Mesenchymal stem cell (in vitro differentiated cells and primary cell): ENCODE results near the gene FGD6.
A peak's percentile ranks its signal among the peaks of the same experiment; 100 is the strongest.

Source experiments
- DNase-seq: peaks from one replicate; pipeline ENCODE4 v3.0.0-alpha.2; 2013
- H2AFZ ChIP-seq: one replicate; pipeline ENCODE4 v1.6.1; 2013; ENCODE audit warnings: low read depth, mild to moderate bottlenecking, control low read depth, inconsistent platforms, low read length, moderate library complexity
- H2AK5ac ChIP-seq: 2 replicates; pipeline ENCODE4 v1.6.1; 2013; ENCODE audit warnings: low read length, moderate library complexity, mild to moderate bottlenecking, inconsistent platforms; ENCODE audit not compliant: severe bottlenecking
- H2BK120ac ChIP-seq: one replicate; pipeline ENCODE4 v1.6.1; 2013; ENCODE audit warnings: low read depth, mild to moderate bottlenecking, inconsistent platforms, low read length, moderate library complexity
- H2BK12ac ChIP-seq, 2 experiments: one replicate each; pipeline ENCODE4 v1.6.1; 2013; ENCODE audit warnings: inconsistent platforms in 2 of 2, low read length in 2 of 2, mild to moderate bottlenecking in 2 of 2, moderate library complexity in 2 of 2, control low read depth in 1 of 2
- H2BK15ac ChIP-seq: one replicate; pipeline ENCODE4 v1.6.1; 2013; ENCODE audit warnings: mild to moderate bottlenecking, low read depth, inconsistent platforms; ENCODE audit not compliant: poor library complexity, severe bottlenecking
- H2BK5ac ChIP-seq: 2 replicates; pipeline ENCODE4 v1.6.1; 2013; ENCODE audit warnings: low read depth, mild to moderate bottlenecking, low read length, control low read depth, inconsistent platforms; ENCODE audit not compliant: poor library complexity, severe bottlenecking
- H3K14ac ChIP-seq, 2 experiments: one replicate each; pipeline ENCODE4 v1.6.1; 2013; ENCODE audit warnings: inconsistent platforms in 2 of 2, low read length in 2 of 2, control low read depth in 1 of 2, mild to moderate bottlenecking in 1 of 2, moderate library complexity in 1 of 2
- H3K18ac ChIP-seq, 2 experiments: one replicate each; pipeline ENCODE4 v1.6.1; 2013; ENCODE audit warnings: inconsistent platforms in 2 of 2, low read length in 2 of 2, control low read depth in 1 of 2, low read depth in 1 of 2, mild to moderate bottlenecking in 1 of 2
- H3K23ac ChIP-seq, 2 experiments: one replicate each; pipeline ENCODE4 v1.6.1; 2013; ENCODE audit warnings: inconsistent platforms in 2 of 2, low read length in 2 of 2, mild to moderate bottlenecking in 2 of 2, moderate library complexity in 2 of 2, control low read depth in 1 of 2
- H3K27ac ChIP-seq: 2 replicates; pipeline ENCODE4 v1.5.1; 2013; ENCODE audit warnings: mild to moderate bottlenecking, moderate library complexity, low read length, control low read depth, inconsistent platforms; ENCODE audit not compliant: poor library complexity, severe bottlenecking
- H3K27me3 ChIP-seq, 2 experiments: 2 replicates each; pipeline versions ENCODE4 v1.6.1 to v1.7.0; 2013; ENCODE audit warnings: low read length in 2 of 2, mild to moderate bottlenecking in 2 of 2, moderate library complexity in 2 of 2, control low read depth in 1 of 2, inconsistent platforms in 1 of 2; ENCODE audit not compliant: control insufficient read depth in 1 of 2, insufficient read depth in 1 of 2
- H3K36me3 ChIP-seq, 2 experiments: 2 replicates each; pipeline versions ENCODE4 v1.6.1 to v1.7.0; 2013; ENCODE audit warnings: low read length in 2 of 2, control low read depth in 1 of 2, inconsistent platforms in 1 of 2, low read depth in 1 of 2, mild to moderate bottlenecking in 1 of 2; ENCODE audit not compliant: insufficient read depth in 2 of 2, control insufficient read depth in 1 of 2
- H3K4ac ChIP-seq, 2 experiments: one replicate each; pipeline ENCODE4 v1.6.1; 2013; ENCODE audit warnings: inconsistent platforms in 2 of 2, low read length in 2 of 2, mild to moderate bottlenecking in 2 of 2, moderate library complexity in 2 of 2, control low read depth in 1 of 2, low read depth in 1 of 2
- H3K4me1 ChIP-seq: 2 replicates; pipeline ENCODE4 v1.6.1; 2013; ENCODE audit warnings: low read depth, low read length, control low read depth; ENCODE audit not compliant: control insufficient read depth, insufficient read depth
- H3K4me2 ChIP-seq: 2 replicates; pipeline ENCODE4 v1.6.1; 2013; ENCODE audit warnings: low read length, mild to moderate bottlenecking, inconsistent platforms; ENCODE audit not compliant: poor library complexity, severe bottlenecking
- H3K4me3 ChIP-seq, 2 experiments: 2 replicates each; pipeline versions ENCODE4 v1.5.1 to v1.7.0; 2013; ENCODE audit warnings: low read length in 2 of 2, mild to moderate bottlenecking in 2 of 2, control low read depth in 1 of 2, low read depth in 1 of 2; ENCODE audit not compliant: insufficient read depth in 1 of 2
- H3K79me1 ChIP-seq: replicated peaks from 2 replicates; pipeline ENCODE4 v1.6.1; 2013; ENCODE audit warnings: mild to moderate bottlenecking, control low read depth, low read length, inconsistent platforms; ENCODE audit not compliant: poor library complexity, severe bottlenecking
- H3K9ac ChIP-seq: 2 replicates; pipeline ENCODE4 v1.7.0; 2013; ENCODE audit warnings: mild to moderate bottlenecking, low read length, moderate library complexity
- H3K9me3 ChIP-seq: 2 replicates; pipeline ENCODE4 v1.7.0; 2013; ENCODE audit warnings: mild to moderate bottlenecking, low read length; ENCODE audit not compliant: control insufficient read depth
- H4K8ac ChIP-seq: one replicate; pipeline ENCODE4 v1.6.1; 2013; ENCODE audit warnings: inconsistent platforms, mild to moderate bottlenecking, low read length, moderate library complexity
- H4K91ac ChIP-seq: one replicate; pipeline ENCODE4 v1.6.1; 2013; ENCODE audit warnings: mild to moderate bottlenecking, low read length, inconsistent platforms
- WGBS: methylation state at CpG from one replicate; pipeline ENCODE4 v1.1.7; 2013; ENCODE audit warnings: mixed read lengths; 5-methylcytosine and 5-hydroxymethylcytosine counted together

The FGD6 gene

DNA sequence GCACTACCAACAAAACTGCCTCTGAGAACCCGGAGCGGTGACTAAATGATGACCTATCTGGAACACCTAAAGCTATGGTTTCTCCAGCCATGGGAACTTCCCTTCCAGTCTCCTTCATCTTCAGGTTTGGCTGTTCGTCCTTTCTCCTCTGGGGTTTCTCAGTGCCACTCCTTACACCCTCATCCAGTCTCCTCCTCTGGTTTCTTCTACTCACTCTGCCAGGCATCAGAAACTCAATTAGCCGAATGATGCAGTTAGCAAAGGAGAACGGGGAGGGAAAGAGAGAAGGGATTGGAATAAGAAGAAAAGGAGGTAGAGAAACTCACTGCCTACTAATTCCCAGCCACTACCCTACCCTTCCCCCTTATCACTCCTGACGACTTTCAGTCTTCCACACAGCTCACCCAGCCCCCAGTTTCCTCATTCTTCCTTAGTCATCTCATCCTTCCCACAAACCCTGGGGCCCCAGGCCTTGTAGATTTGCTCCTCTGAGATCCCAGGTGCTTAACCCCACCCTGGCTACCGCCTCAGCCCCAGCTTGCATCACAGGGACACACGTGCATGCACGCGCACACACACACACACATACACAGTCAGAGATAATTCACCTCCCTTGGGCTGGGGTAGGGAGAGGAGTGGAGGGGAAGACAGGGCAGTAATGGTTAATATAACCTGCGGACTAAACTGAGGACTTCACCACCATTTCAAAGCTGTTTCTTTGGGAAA lies 13.0 kb downstream of the FGD6 start:
- H3K4ac ChIP-seq, result peak overlapping the region; percentile 42 to 77
- H3K4me1 ChIP-seq, result peaks cover 18% of the 10 kb centered on the region
- H3K14ac ChIP-seq, result no peak overlapping the region
- peak overlapping the region; percentile 80 for H2BK5ac ChIP-seq
- peak overlapping the region; percentile 81 for H4K91ac ChIP-seq
- H2AFZ ChIP-seq, result no peak overlapping the region
- H3K79me1 ChIP-seq, result peaks cover 3% of the 10 kb centered on the region
- H2BK15ac ChIP-seq, result peak overlapping the region; percentile 55
- H3K23ac ChIP-seq, result no peak overlapping the region
- no peaks in the 10 kb centered on the region for H3K27me3 ChIP-seq
- H2BK12ac ChIP-seq, result peak overlapping the region; percentile 79 to 89
- H3K27ac ChIP-seq, result peak overlapping the region; percentile 93
- H3K4me3 ChIP-seq, result peak overlapping the region in 1 of 2 experiments; percentile 39
- no peaks in the 10 kb centered on the region for H3K36me3 ChIP-seq
- H3K4me2 ChIP-seq, result no peak overlapping the region
- peak overlapping the region; percentile 82 for H4K8ac ChIP-seq
- H2BK120ac ChIP-seq, result peak overlapping the region; percentile 29
- no peaks in the 10 kb centered on the region for H3K9me3 ChIP-seq
- peak; percentile 92 for DNase-seq
- 56% methylated on average over 4 of the region's 11 CpGs for WGBS
- H3K9ac ChIP-seq, result peak overlapping the region; percentile 82
- H2AK5ac ChIP-seq, result peak overlapping the region; percentile 85
- peak overlapping the region; percentile 90 to 91 for H3K18ac ChIP-seq

DNA sequence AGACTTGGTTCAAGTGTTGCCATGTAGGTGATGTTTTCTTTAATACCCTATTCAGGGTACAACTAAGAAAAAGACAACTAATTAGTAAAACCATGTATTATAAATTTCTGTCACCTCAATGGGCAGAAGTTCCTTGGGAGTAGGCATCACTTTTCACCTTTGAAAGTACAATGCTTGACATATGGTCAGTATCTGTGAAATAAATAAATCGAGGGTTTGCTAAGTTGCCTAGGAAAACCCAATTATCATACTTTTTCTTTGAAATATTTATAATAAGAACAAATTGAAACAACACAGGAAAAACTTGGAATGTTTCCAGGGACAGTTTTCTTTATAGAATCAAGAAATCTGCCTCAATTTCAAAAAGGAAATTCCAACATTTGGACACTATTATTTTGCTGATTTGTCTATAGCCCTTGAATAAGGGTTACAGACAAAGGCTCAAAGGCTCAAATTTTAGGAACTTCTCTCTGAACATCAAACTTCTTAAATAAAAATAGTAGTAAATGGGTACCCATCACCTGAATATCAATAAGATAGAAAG lies 13.7 kb downstream of the FGD6 start:
- Histone ChIP-seq H2BK5ac (peak overlapping the region; percentile 80), H3K4me1 (peaks cover 18% of the 10 kb centered on the region), H4K8ac (no peak overlapping the region), H3K27me3 (no peaks in the 10 kb centered on the region), H3K4me2 (no peak overlapping the region), H3K27ac (peak overlapping the region; percentile 12), H3K79me1 (peaks cover under 1% of the 10 kb centered on the region), H3K4ac (no peak overlapping the region), H2BK12ac (no peak overlapping the region), H2BK120ac (no peak overlapping the region), H3K23ac (no peak overlapping the region), H3K9me3 (no peaks in the 10 kb centered on the region), H3K14ac (no peak overlapping the region), H4K91ac (no peak overlapping the region), H2AFZ (no peak overlapping the region), H2BK15ac (no peak overlapping the region), H3K36me3 (no peaks in the 10 kb centered on the region), H3K18ac (no peak overlapping the region), H3K4me3 (peak overlapping the region in 1 of 2 experiments; percentile 39), H3K9ac (peak overlapping the region; percentile 82), H2AK5ac (peak overlapping the region; percentile 50)
- WGBS, result no CpG with 5 or more reads among the region's 1 CpG
- DNase-seq, result no peak

DNA sequence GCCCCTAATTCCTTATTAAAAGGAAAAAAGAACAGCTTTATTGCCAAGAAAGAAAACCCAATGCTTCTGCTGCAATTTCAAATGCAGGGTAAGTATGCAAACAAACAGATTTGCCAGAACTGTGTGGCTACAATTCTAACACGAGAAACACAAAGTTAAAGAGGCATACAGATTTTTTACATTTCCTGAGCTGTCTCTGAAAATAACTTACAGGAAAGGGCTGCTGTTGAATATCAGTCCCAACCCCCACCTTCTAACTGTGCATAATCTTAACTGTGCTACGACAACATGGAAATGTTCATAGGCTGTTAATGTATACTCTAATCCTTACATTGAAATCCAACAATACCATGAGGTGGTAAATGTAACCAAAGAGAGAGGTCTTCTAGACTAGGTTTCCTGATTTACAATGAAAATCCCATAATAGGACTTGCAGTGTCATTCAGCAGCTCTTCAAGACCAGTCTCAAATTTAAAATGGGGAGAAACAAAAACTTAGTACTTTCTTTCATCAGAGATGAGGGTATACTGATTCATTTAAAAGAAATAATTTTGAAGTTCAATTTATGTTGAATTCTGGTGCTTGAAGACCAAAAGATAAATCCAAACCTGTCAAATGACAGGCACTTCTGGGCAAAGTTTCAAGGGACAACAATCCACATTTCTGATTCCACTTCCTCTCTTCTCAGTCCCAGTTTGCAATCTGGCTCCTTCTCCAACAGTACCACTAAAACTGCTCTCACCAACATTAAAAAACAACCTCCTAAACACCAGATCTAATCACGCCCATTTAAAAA lies 14.4 kb downstream of the FGD6 start:
- no peak overlapping the region for H4K8ac ChIP-seq
- no peaks in the 10 kb centered on the region for H3K36me3 ChIP-seq
- H3K18ac ChIP-seq, result no peak overlapping the region
- no peak overlapping the region for H3K4me3 ChIP-seq
- H3K9me3 ChIP-seq, result no peaks in the 10 kb centered on the region
- no peak overlapping the region for H3K4ac ChIP-seq
- H3K27ac ChIP-seq, result peak overlapping the region; percentile 12
- H2AK5ac ChIP-seq, result peak overlapping the region; percentile 50
- no peak overlapping the region for H2BK5ac ChIP-seq
- H3K4me2 ChIP-seq, result no peak overlapping the region
- no peak overlapping the region for H2BK120ac ChIP-seq
- no peak overlapping the region for H3K23ac ChIP-seq
- DNase-seq, result peak; percentile 26
- H2BK15ac ChIP-seq, result no peak overlapping the region
- peaks cover 2% of the 10 kb centered on the region for H3K79me1 ChIP-seq
- 32% methylated on average over 1 of the region's 3 CpGs for WGBS
- no peaks in the 10 kb centered on the region for H3K27me3 ChIP-seq
- H3K4me1 ChIP-seq, result peaks cover 16% of the 10 kb centered on the region
- no peak overlapping the region for H3K9ac ChIP-seq
- H2BK12ac ChIP-seq, result no peak overlapping the region
- no peak overlapping the region for H3K14ac ChIP-seq
- no peak overlapping the region for H4K91ac ChIP-seq
- no peak overlapping the region for H2AFZ ChIP-seq
